Dedifferentiated amniotic fluid mesenchymal stem cell (primary cell): Measurements from ENCODE around the gene FAM170B.

Experiments
- DNase-seq: peaks from one replicate; pipeline ENCODE4 v3.0.0-alpha.2; 2016; ENCODE audit errors: extremely low spot score

FAM170B gene

GRCh38 chr10:49123981-49124950 lies 9.6 kb downstream of the FAM170B start:
- no peak for DNase-seq

- DNase-seq, result no peak
Observed at GRCh38 chr10:49120911-49121310, 12.9 kb downstream of the FAM170B start.

GRCh38 chr10:49119746-49120145 lies 14.1 kb downstream of the FAM170B start:
- DNase-seq, result no peak

- DNase-seq, result no peak
Observed at GRCh38 chr10:49118430-49119074, 15.3 kb downstream of the FAM170B start.

GRCh38 chr10:49117376-49118070 lies 16.3 kb downstream of the FAM170B start:
- no peak for DNase-seq

- no peak for DNase-seq
Observed at GRCh38 chr10:49116509-49117375, 17.1 kb downstream of the FAM170B start.

GRCh38 chr10:49115796-49116508 lies 17.9 kb downstream of the FAM170B start:
- DNase-seq, result no peak

GRCh38 chr10:49115015-49115795 lies 18.6 kb downstream of the FAM170B start, which contains the start of gene VSTM4:
Gene VSTM4, minus strand, starts transcription at chr10:49115522. Its CDS starts 37 bp downstream, at chr10:49115485.
- peak; percentile 39 for DNase-seq

GRCh38 chr10:49114718-49115014 lies 19.2 kb downstream of the FAM170B start:
- DNase-seq, result no peak

- no peak for DNase-seq
Observed at GRCh38 chr10:49113741-49114141, 20.1 kb downstream of the FAM170B start.

- DNase-seq, result no peak
Observed at GRCh38 chr10:49112851-49113250, 21.0 kb downstream of the FAM170B start.

GRCh38 chr10:49112098-49112497 lies 21.7 kb downstream of the FAM170B start:
- DNase-seq, result no peak

- DNase-seq, result no peak
Observed at GRCh38 chr10:49111320-49111698, 22.5 kb downstream of the FAM170B start.

- DNase-seq, result no peak
Observed at GRCh38 chr10:49110684-49111319, 23.0 kb downstream of the FAM170B start.

GRCh38 chr10:49109669-49110340 lies 24.0 kb downstream of the FAM170B start:
- DNase-seq, result peak; percentile 76

GRCh38 chr10:49108656-49109055 lies 25.2 kb downstream of the FAM170B start:
- DNase-seq, result no peak

- no peak for DNase-seq
Observed at GRCh38 chr10:49107887-49108267, 25.9 kb downstream of the FAM170B start.

GRCh38 chr10:49107111-49107886 lies 26.5 kb downstream of the FAM170B start:
- no peak for DNase-seq
